Neural cell (in vitro differentiated cells): Measurements from ENCODE around the gene NECAB3.

ENCODE experiments used
- CTCF ChIP-seq: fragments of 450-650 bp; IDR thresholded peaks from 2 replicates; pipeline ENCODE4 v1.5.1; 2014; ENCODE audit warnings: antibody characterized with exemption, mild to moderate bottlenecking, moderate library complexity; ENCODE audit not compliant: poor library complexity, severe bottlenecking
- EP300 ChIP-seq: fragments of 450-650 bp; conservative IDR thresholded peaks from 2 replicates; pipeline ENCODE4 v1.6.1; 2014; ENCODE audit warnings: antibody characterized with exemption, mild to moderate bottlenecking, moderate library complexity; ENCODE audit not compliant: poor library complexity, severe bottlenecking
- EZH2 ChIP-seq: fragments of 200-600, 300-800 bp; shearing (Covaris generic), sonication (generic); IDR thresholded peaks from 2 replicates; pipeline ENCODE4 v1.6.1; 2014; ENCODE audit warnings: antibody characterized with exemption, low read length, borderline replicate concordance, mild to moderate bottlenecking; ENCODE audit not compliant: insufficient read depth, poor library complexity, severe bottlenecking
- POLR2AphosphoS5 ChIP-seq: IDR thresholded peaks from 2 replicates; pipeline ENCODE4 v1.6.1; 2012
- RAD21 ChIP-seq: fragments of 450-650 bp; conservative IDR thresholded peaks from 2 replicates; pipeline ENCODE4 v1.6.1; 2014; ENCODE audit warnings: antibody characterized with exemption, mild to moderate bottlenecking, moderate library complexity
- REST ChIP-seq: IDR thresholded peaks from 2 replicates; pipeline ENCODE4 v1.6.1; 2012; ENCODE audit warnings: borderline replicate concordance
- SMC3 ChIP-seq: fragments of 450-650 bp; conservative IDR thresholded peaks from 2 replicates; pipeline ENCODE4 v1.6.1; 2014; ENCODE audit warnings: antibody characterized with exemption, mild to moderate bottlenecking, moderate library complexity; ENCODE audit not compliant: poor library complexity
- TAF1 ChIP-seq: IDR thresholded peaks from 2 replicates; pipeline ENCODE4 v1.6.1; 2012; ENCODE audit warnings: low read depth

- TF ChIP-seq CTCF = no peak
- TF ChIP-seq TAF1 = no peak
- TF ChIP-seq EP300 = no peak
- no peak for TF ChIP-seq POLR2AphosphoS5
- TF ChIP-seq RAD21 = no peak
- TF ChIP-seq SMC3 = no peak
- no peak for TF ChIP-seq EZH2
- no peak for TF ChIP-seq REST
These were observed 28.8 kb downstream of the NECAB3 start for GRCh38 chr20:33645396-33645795.
